H9 (cell line): ENCODE data around the gene KATNB1. TPM values are rescaled to one million over a fixed set of nuclear protein-coding genes. Genes with fewer than 3 reads are reported as not detected.

ENCODE experiments used
- DNase-seq: peaks from one replicate; pipeline ENCODE4 v3.0.0-alpha.2; 2017
- H2AFZ ChIP-seq: one replicate; pipeline ENCODE4 v1.6.1; 2013; ENCODE audit warnings: mild to moderate bottlenecking, low read length, control low read depth, moderate library complexity
- H2AK5ac ChIP-seq: 2 replicates; pipeline ENCODE4 v1.6.1; 2013; ENCODE audit warnings: low read length, control low read depth, mixed read lengths; ENCODE audit not compliant: insufficient read length
- H2BK120ac ChIP-seq: one replicate; pipeline ENCODE4 v1.6.1; 2013; ENCODE audit warnings: low read depth, mild to moderate bottlenecking, low read length, control low read depth, inconsistent platforms; ENCODE audit not compliant: poor library complexity, severe bottlenecking
- H2BK12ac ChIP-seq: 2 replicates; pipeline ENCODE4 v1.6.1; 2013; ENCODE audit warnings: low read length, control low read depth, mixed read lengths, low read depth; ENCODE audit not compliant: insufficient read length
- H2BK15ac ChIP-seq: 2 replicates; pipeline ENCODE4 v1.6.1; 2013; ENCODE audit warnings: low read depth, low read length, control low read depth
- H2BK20ac ChIP-seq: one replicate; pipeline ENCODE4 v1.6.1; 2013; ENCODE audit warnings: low read depth, mild to moderate bottlenecking, low read length, control low read depth, inconsistent platforms; ENCODE audit not compliant: poor library complexity, severe bottlenecking
- H2BK5ac ChIP-seq: 2 replicates; pipeline ENCODE4 v1.6.1; 2013; ENCODE audit warnings: low read length, control low read depth, mixed read lengths; ENCODE audit not compliant: insufficient read length
- H3K14ac ChIP-seq: 2 replicates; pipeline ENCODE4 v1.6.1; 2013; ENCODE audit warnings: low read length, control low read depth; ENCODE audit not compliant: insufficient read depth
- H3K18ac ChIP-seq: 2 replicates; pipeline ENCODE4 v1.6.1; 2013; ENCODE audit warnings: low read depth, mild to moderate bottlenecking, mixed read lengths, low read length, control low read depth; ENCODE audit not compliant: insufficient read length
- H3K23ac ChIP-seq: 2 replicates; pipeline ENCODE4 v1.6.1; 2013; ENCODE audit warnings: low read length, control low read depth, mixed read lengths, low read depth; ENCODE audit not compliant: insufficient read length
- H3K23me2 ChIP-seq: 2 replicates; pipeline ENCODE4 v1.6.1; 2013; ENCODE audit warnings: low read depth, mild to moderate bottlenecking, mixed read lengths, low read length, control low read depth; ENCODE audit not compliant: insufficient read length, poor library complexity, severe bottlenecking
- H3K27ac ChIP-seq: 2 replicates; pipeline ENCODE4 v1.5.1; 2013; ENCODE audit warnings: low read length, control low read depth, mixed read lengths, low read depth; ENCODE audit not compliant: insufficient read length
- H3K27me3 ChIP-seq: 2 replicates; pipeline ENCODE4 v1.6.1; 2013; ENCODE audit warnings: low read length, control low read depth, inconsistent platforms; ENCODE audit not compliant: insufficient read depth
- H3K4ac ChIP-seq: 2 replicates; pipeline ENCODE4 v1.6.1; 2013; ENCODE audit warnings: low read depth, mild to moderate bottlenecking, control low read depth, inconsistent platforms, low read length, moderate library complexity
- H3K4me1 ChIP-seq: 2 replicates; pipeline ENCODE4 v1.6.1; 2013; ENCODE audit warnings: low read length, control low read depth, inconsistent platforms; ENCODE audit not compliant: insufficient read depth
- H3K4me2 ChIP-seq: 2 replicates; pipeline ENCODE4 v1.6.1; 2013; ENCODE audit warnings: low read length, control low read depth, mixed read lengths; ENCODE audit not compliant: insufficient read length, insufficient read depth
- H3K56ac ChIP-seq: 2 replicates; pipeline ENCODE4 v1.6.1; 2013; ENCODE audit warnings: low read depth, mild to moderate bottlenecking, mixed read lengths, low read length, control low read depth; ENCODE audit not compliant: insufficient read length
- H3K79me1 ChIP-seq: 2 replicates; pipeline ENCODE4 v1.6.1; 2013; ENCODE audit warnings: low read depth, mild to moderate bottlenecking, moderate library complexity, low read length, control low read depth, inconsistent platforms; ENCODE audit not compliant: insufficient read depth, poor library complexity, severe bottlenecking
- H3K79me2 ChIP-seq: 2 replicates; pipeline ENCODE4 v1.6.1; 2013; ENCODE audit warnings: low read length, control low read depth, inconsistent platforms; ENCODE audit not compliant: insufficient read depth
- H3K9ac ChIP-seq: 2 replicates; pipeline ENCODE4 v1.6.1; 2013; ENCODE audit warnings: low read length, control low read depth, mixed read lengths; ENCODE audit not compliant: insufficient read length; ENCODE audit errors: extremely low read depth
- H3K9me3 ChIP-seq: one replicate; pipeline ENCODE4 v1.6.1; 2013; ENCODE audit warnings: low read depth, low read length, inconsistent platforms; ENCODE audit not compliant: control insufficient read depth
- H3T11ph ChIP-seq: one replicate; pipeline ENCODE4 v1.6.1; 2013; ENCODE audit warnings: mild to moderate bottlenecking, low read length, control low read depth, inconsistent platforms
- H4K20me1 ChIP-seq: one replicate; pipeline ENCODE4 v1.6.1; 2013; ENCODE audit not compliant: control insufficient read depth, insufficient read length, insufficient read depth
- H4K5ac ChIP-seq: 2 replicates; pipeline ENCODE4 v1.6.1; 2013; ENCODE audit warnings: low read depth, mild to moderate bottlenecking, mixed read lengths, low read length, control low read depth; ENCODE audit not compliant: insufficient read length
- H4K8ac ChIP-seq: replicated peaks from 2 replicates; pipeline ENCODE4 v1.6.1; 2013; ENCODE audit warnings: low read length, control low read depth, mixed read lengths, low read depth; ENCODE audit not compliant: insufficient read length
- H4K91ac ChIP-seq: 2 replicates; pipeline ENCODE4 v1.6.1; 2013; ENCODE audit warnings: low read depth, mild to moderate bottlenecking, moderate library complexity, mixed read lengths, low read length, control low read depth; ENCODE audit not compliant: insufficient read length
- H3K27ac Mint-ChIP-seq, 3 experiments: 2 replicates in 2 of 3; 3 replicates in 1 of 3; pipeline ENCODE4 v1.8.0; 2020 to 2021; ENCODE audit warnings: mixed read lengths in 3 of 3, mild to moderate bottlenecking in 1 of 3, moderate library complexity in 1 of 3
- H3K27me3 Mint-ChIP-seq: 2 replicates; pipeline ENCODE4 v1.8.0; 2021; ENCODE audit warnings: low read depth, mild to moderate bottlenecking, moderate library complexity, mixed read lengths
- H3K36me3 Mint-ChIP-seq, 3 experiments: 2 replicates in 2 of 3; 3 replicates in 1 of 3; pipeline ENCODE4 v1.8.0; 2020 to 2021; ENCODE audit warnings: low read depth in 3 of 3, mixed read lengths in 3 of 3; ENCODE audit not compliant: insufficient read depth in 1 of 3
- H3K4me1 Mint-ChIP-seq, 2 experiments: 2 replicates each; pipeline ENCODE4 v1.8.0; 2020; ENCODE audit warnings: mixed read lengths in 2 of 2
- H3K4me3 Mint-ChIP-seq, 2 experiments: 2 replicates in 1 of 2; 3 replicates in 1 of 2; pipeline ENCODE4 v1.8.0; 2020 to 2021; ENCODE audit warnings: mild to moderate bottlenecking in 2 of 2, mixed read lengths in 2 of 2, moderate library complexity in 1 of 2
- H3K9me3 Mint-ChIP-seq, 2 experiments: 2 replicates in 1 of 2; 3 replicates in 1 of 2; pipeline ENCODE4 v1.8.0; 2020; ENCODE audit warnings: mild to moderate bottlenecking in 2 of 2, mixed read lengths in 2 of 2, moderate library complexity in 1 of 2
- CTCF ChIP-seq: fragments of 200-600 bp; sonication (generic); conservative IDR thresholded peaks from 3 replicates; pipeline ENCODE4 v1.8.0; 2021; ENCODE audit warnings: antibody characterized with exemption, mild to moderate bottlenecking
- WGBS: extraction: QIAGEN DNeasy Blood & Tissue Kit; methylation state at CpG from one replicate; pipeline ENCODE4 v1.1.7; 2013; ENCODE audit warnings: missing lambda C conversion rate, low lambda C conversion rate, mixed read lengths; ENCODE audit not compliant: insufficient read length; ENCODE audit errors: extremely low coverage; 5-methylcytosine and 5-hydroxymethylcytosine counted together
- total RNA-seq: library from RNA; stranded (reverse); gene quantifications from 2 replicates; pipeline ENCODE4 v1.2.1, GENCODE V29; 2021

Gene KATNB1
- total RNA-seq, 1 experiment from 2014 or later = 29.9 TPM

DNA sequence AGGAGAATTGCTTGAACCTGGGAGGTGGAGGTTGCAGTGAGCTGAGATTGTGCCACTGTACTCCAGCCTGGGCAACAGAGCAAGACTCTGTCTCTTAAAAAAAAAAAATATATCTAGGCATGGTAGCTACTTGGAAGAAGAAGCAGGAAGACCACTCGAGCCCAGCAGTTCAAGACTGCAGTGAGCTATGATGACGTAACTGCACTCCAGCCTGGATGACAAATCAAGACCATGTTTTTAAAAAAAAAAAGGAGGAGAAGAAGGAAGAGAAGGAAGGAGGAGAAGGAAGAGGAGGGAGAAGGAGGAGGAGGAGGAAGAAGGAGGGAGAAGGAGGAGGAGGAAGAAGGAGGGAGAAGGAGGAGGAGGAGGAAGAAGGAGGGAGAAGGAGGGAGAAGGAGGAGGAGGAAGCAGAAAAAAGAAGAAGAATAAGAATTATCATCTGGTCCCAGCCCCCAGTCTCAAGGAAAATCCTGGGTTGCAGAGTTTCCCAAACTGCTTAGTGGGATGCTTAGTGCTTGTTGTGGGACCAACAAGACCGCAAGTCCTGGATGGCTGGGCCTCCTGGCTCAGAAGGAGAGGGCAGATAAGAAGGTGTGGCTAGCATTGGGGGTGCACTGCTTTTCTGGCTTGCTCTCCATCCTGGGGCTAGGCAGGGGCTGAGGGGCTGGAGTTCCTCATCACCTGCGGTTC is 44.6 kb upstream of the KATNB1 start:
- WGBS = no CpG with 5 or more reads among the region's 4 CpGs
- H4K91ac ChIP-seq = no peak overlapping the region
- Mint-ChIP-seq H3K9me3 (no peaks in the 10 kb centered on the region), H3K4me1 (peaks cover 5 to 20% of the 10 kb centered on the region in 2 experiments), H3K36me3 (no peaks in the 10 kb centered on the region), H3K27ac (no peak overlapping the region), H3K4me3 (no peak overlapping the region), H3K27me3 (peaks cover 7% of the 10 kb centered on the region)
- no peak overlapping the region for H2BK20ac ChIP-seq
- no peak overlapping the region for H2BK120ac ChIP-seq
- no peak overlapping the region for H3K4me2 ChIP-seq
- no peaks in the 10 kb centered on the region for H3K9me3 ChIP-seq
- no peak overlapping the region for H3K56ac ChIP-seq
- no peaks in the 10 kb centered on the region for H3K27me3 ChIP-seq
- H3K14ac ChIP-seq = no peak overlapping the region
- no peak overlapping the region for H4K8ac ChIP-seq
- no peak for TF ChIP-seq CTCF
- no peaks in the 10 kb centered on the region for H3K79me2 ChIP-seq
- H4K20me1 ChIP-seq = no peaks in the 10 kb centered on the region
- H2BK15ac ChIP-seq = no peak overlapping the region
- no peak for DNase-seq
- H2AFZ ChIP-seq = no peak overlapping the region
- no peak overlapping the region for H3K23ac ChIP-seq
- no peak overlapping the region for H2AK5ac ChIP-seq
- no peak overlapping the region for H3K4ac ChIP-seq
- H3T11ph ChIP-seq = no peak overlapping the region
- no peak overlapping the region for H2BK5ac ChIP-seq
- H3K27ac ChIP-seq = no peak overlapping the region
- no peak overlapping the region for H2BK12ac ChIP-seq
- no peaks in the 10 kb centered on the region for H3K4me1 ChIP-seq
- H3K79me1 ChIP-seq = no peaks in the 10 kb centered on the region
- H3K18ac ChIP-seq = no peak overlapping the region
- H3K9ac ChIP-seq = no peak overlapping the region
- no peak overlapping the region for H4K5ac ChIP-seq
- H3K23me2 ChIP-seq = no peaks in the 10 kb centered on the region
